Measurements from ENCODE around the gene ARHGAP22.

The ARHGAP22 gene

DNA sequence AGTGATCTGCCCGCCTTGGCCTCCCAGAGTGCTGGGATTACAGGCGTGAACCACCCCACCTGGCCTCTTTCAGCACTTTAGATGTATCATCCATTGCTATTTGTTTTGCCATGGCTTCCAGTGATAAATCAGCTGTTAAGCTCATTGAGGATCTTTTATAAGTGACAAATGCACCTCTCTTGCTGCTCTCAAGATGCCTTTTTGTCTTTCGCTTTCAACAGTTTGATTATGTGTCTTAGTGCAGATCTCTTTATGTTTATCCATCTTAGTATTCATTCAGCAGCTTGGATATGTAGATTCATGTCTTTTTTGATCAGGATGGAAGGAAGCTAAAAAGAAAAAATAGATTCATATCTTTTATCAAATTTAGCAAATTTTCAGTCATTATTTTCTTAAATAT, 192.8 kb downstream of the ARHGAP22 start:
- DNase-seq, result no peak

DNA sequence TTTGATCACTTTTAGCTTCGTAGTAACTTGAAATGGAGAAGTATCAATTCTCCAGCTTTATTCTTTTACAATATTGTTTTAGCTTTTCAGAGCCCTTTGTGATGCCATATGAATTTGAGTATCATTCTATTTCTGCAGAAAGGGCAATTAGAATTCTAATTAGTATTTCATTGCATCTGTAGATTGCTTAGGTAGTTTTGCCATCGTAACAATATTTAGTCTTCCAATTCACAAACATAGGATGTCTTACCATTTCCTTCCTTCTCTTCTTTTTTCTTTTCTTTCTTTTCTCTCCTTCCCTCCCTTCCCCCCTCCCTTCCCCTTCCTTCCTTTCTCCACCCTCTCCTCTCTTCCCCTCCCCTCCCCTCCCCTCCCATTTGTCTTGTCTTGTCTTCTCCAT, 193.4 kb downstream of the ARHGAP22 start:
- DNase-seq, result no peak

DNA sequence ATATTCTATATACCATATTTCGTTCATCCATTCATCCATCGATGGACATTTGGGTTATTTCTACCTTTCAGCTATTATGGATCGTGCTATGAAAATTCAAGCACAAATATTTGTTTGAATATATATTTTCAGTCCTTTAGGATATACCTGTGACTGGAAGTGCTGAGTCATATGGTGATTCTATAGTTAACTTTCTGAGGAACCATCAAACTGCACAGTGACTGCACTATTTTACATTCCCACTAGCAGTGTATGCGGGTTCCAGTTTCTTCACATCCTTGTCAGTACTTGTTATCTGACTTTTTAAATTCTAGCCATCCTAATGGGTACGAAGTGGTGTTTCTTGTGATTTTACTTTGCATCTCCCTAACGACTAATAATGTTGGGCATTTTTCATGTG, 194.4 kb downstream of the ARHGAP22 start:
- DNase-seq, result no peak

DNA sequence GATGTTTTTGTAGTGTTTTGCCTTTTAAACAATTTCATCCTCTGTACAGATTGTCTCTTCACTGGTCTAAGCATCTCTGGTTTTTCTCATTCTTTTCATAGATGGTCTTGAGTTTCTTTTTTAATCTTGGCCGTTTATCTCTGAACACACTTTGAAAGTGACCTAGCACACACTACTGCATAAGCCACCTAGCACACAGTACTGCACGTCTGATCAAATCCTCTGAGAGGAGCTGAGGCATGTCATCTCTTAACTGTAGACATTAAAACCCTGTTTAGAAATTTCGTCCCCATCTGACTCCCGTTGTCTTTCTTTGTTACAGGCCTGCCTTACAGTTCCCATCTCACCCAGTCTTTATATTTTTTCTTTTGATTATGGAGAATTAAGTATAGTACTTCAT, 198.2 kb downstream of the ARHGAP22 start:
- no peak for DNase-seq

DNA sequence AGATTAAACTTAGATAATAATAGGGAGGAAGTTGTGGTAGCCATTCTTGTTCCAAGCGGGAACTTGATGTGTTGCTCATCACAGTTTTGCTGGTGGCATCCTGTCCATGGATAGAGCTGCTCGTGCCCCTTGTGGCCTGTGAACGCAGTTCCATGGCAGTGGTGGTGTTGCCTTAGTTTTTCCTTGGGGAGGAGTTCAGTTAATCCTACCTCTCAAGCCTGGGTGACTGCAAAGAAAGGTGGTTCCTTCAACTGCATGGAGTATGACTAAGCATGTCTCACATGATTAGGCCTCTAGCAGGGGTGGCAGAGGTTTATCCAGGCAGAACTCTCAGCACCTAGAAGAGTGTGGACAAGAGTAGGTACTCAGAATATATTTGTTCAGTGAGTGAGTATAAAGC, 198.7 kb downstream of the ARHGAP22 start:
- DNase-seq, result no peak

DNA sequence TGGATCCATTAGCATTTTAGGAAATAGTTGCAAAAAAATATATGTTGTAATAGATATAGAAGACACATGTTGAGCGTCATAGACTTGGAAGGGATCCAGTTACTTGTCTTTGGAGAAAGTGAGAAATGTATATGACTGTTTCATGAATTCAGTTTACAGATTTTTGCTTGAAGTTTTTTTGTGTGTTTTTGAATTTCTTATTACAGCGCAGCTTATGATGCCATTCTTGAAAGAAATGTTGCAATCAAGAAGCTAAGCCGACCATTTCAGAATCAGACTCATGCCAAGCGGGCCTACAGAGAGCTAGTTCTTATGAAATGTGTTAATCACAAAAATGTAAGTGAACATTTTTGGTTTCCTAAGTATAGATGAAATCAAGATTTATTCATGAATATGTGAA, 200.2 kb downstream of the ARHGAP22 start:
- DNase-seq, result no peak

DNA sequence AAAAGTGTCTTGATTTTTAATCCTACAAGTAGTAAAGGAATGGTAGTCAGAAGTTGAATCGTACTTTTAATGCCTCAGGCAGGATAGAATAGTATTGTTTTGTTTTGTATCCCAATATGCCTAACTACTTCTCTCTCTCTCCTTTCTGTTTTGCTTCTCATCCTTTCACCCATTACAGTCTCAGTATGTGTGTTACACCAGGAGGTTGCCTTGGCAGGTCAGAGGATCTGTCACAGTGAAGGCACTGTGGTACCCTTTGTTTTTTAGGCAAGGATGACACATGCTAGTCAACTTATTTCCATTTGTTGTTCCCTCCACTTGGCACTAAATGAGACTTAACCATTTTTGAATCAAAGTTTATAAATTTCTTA, 204.0 kb downstream of the ARHGAP22 start:
- DNase-seq, result no peak

DNA sequence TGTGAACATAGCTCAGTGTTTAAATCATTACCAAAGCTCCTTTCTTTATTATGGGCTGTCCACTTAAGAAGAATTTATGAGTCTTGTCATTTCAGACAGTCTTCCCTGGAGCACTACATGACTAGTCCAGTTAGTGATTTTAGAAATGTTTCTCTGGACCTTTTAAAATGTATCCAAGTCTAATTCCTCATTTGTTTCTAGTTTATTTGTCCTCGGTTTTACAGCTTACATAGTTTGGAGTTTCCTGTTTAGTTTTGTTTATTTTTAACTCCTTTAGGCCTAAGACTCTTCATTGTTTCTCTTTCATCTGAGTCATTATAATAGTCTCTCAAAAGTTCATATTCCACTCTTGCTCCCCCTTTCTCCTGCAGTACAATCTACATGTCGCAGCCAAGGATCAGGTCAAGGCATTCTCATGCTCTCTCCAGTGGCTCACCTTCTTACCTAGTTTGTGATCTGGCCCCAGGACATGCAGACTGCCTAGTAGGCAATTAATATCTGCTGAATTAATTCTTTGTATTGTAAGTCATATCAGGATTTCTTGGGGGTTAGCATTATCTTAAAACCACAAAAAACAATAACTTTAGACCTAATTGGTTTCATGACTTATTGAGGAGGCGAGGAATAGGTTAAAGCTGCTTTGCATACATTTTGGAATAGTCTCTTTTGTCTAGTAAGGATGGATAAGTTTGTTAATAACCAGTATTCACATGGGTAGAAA, 204.6 kb downstream of the ARHGAP22 start:
- DNase-seq, result no peak

DNA sequence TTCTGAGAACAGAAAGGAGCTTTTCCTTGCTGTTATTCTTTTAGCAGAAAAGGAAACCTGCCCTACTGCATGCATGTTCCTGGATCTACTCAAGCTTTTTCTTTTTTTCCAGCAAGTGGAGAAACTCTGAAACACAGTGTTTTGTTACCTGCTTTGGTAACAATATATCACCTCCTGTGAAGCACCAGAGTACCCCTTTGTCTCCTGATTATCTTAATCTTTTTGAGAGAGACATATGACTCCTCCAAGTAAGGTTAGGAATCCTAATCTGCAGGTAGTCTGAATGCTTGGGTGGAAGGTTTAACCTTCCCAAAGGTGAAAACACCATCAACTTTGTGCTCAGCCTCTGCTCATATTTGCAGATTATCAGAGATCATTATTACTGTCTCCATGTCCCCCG, 205.3 kb downstream of the ARHGAP22 start:
- DNase-seq, result no peak

DNA sequence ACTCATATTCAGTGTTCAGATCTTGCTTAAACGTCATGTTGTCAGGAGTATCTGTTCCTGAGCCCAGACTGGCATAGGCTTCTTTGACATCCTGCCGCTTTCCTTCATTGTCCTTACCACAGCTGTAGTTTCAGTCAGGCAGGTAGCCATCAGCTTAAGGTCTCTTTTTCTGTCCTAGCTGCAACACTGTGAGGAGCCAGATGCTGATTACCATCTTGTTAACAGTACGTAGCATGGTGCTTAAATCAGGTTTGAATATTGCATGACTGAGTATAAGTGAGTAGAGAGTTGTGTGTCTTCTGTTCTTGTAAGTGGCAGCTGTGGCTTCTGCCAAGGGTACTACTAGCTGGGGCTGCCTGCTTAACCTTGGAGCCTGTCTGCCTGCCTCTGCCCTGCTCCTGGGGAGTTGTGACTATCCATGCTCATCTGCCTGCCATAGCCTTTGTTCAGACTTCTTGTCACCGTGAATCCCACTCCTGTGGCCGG, 205.8 kb downstream of the ARHGAP22 start:
- DNase-seq, result no peak

DNA sequence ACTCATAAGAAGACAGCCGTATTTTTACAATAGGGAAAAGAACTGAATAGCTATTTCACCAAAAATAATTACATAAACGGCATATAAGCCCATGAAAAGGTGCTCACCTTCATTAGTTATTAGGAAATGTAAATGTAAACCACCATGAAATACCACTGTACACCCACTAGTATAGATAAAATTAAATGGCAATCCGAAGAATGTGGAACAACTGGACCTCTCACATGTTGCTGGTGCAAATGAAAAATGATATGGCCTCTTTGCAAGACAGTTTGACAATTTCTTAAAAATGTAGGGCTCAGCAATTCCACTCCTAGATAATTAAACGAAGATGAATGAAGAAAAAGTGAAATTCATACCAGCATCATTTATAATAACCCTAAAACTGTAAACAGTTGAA, 206.6 kb downstream of the ARHGAP22 start:
- no peak for DNase-seq
